Hematopoietic multipotent progenitor cell treated with erythropoietin and hydrocortisone succinate and interleukin-3 and kit ligand, for 15 days (in vitro differentiated cells): Measurements from ENCODE around the gene TNS3.

Source experiments
- DNase-seq: peaks from one replicate; pipeline ENCODE4 v3.0.0-alpha.2; 2015; ENCODE audit warnings: low spot score

TNS3 gene

DNA sequence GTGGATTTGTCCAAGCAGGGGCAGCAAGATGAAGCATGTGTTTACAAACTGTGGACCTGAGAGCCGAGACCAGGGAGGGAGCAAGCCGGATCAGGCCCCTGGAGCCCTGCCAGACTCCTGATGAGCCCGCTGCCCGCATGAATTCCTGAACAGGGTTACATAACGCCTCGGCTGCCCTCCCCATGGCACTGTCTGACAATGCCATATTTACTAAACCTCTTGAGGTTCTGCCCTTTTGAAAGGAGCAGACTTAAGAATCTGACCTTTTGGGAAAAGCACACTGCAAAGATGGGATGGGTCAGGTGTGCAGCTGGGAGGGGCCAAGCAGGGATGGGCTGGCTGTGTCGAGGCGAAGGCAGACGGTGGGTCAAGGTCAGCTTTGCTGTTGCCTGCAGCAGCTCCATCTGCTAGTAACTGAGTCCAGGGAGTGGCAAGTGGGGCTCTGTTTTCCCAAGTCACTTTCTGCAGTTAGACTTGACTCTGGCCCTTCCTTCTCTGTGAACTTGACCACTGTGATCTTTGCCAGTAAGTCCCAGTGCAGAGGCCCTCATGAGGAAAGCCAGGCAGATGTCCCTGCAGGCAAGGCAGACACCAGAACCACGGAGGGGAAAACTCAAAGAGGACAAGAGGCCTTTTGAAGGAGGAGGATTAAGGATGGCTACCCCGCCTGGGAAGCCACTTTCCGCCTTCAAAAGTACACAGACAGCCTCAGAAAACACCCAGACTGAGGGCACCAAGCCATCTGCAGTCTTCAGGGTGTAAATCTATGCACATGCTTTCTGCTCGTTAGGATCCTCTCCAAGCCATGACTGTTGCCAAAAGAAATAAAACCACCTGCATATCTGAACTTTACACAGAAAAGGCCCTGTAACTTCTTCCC lies 175.8 kb downstream of the TNS3 start:
- no peak for DNase-seq

DNA sequence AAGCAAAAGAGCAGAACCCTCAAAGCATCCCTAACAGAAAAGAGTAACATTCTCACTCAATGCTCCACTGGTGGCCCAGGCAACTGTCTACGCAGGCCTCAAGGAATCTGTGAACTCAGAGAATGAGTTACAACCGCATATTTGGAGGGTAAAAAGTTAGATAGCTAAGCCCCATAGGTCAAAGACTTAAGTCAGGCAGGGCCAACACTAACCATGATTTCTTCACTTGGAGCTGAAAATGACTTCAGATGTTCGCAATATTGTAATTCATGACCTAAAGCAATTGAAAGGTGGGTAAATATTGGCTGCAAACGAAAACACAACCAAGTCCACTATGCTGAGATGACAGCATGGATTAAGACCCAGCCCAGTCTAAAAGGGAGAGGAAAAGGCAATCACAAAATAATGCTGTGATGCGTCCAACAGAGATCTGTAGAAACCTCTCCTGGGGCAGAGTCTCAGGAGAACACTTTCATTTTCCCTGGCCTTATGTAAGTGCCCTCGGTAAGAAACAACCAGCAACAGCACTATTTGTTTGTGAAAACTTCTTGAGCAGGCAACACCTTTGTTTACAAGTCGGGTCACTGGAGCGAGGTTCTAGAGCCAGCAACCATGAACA lies 176.5 kb downstream of the TNS3 start:
- no peak for DNase-seq

DNA sequence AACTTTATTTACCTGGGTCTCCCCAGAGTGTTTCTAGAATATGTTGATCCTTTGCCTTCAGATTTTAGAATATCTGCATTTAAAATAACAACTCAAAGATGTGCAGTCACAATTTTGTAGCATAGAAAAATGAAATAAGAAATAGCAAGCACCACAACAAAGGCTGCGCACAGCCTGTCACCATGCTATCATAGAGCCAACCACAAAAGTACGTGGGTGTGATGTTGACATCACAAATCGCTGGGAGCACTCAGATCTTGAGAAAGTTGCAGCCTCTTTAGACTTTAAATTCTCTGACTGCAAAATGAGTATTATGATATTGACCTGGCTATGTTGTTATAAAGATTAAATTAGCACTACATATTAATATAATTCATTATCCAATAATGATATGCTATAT lies 177.9 kb downstream of the TNS3 start:
- no peak for DNase-seq

DNA sequence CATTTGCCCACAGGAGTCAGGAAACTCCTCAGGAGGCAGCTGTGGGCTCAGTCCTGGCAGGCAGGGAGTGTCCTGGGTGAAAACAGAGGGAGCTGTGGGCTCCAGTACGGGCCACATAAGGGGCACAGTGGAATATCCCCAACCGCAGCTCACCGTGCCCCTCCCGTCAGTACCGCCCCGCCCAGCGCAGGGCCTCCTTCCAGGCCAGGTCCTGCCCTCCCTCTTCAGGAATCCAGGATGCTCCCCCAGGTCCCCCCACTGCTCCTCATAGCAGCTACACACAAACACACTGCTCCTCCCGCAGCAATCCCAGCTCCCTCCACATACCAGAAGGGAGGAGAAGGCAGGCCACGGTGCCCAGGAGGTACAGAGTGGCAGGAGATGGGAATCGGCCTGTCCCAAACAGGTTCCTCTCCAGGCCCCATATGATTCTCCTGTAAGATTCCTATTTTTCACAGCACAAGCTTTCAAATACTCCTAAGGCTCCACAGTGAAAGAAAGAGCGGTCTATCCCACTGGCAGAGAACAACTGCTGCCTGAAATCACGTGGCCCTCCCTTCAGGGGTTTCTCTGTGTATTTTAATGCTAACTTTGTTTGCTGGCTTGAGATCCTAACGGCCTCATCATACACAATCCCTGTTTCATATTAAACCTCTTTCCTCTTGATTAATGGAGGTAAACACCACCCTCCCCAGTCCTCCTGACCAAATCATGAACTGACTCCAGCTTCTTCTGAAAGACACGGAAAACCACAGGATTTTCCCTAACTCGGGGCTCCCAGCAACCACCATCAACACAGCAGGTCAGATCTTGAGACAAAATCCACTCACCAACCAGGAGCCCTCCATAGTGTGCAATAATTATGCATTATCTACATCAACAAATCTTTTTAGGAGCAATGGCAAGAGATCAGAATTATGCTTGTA lies 178.7 kb downstream of the TNS3 start:
- no peak for DNase-seq

DNA sequence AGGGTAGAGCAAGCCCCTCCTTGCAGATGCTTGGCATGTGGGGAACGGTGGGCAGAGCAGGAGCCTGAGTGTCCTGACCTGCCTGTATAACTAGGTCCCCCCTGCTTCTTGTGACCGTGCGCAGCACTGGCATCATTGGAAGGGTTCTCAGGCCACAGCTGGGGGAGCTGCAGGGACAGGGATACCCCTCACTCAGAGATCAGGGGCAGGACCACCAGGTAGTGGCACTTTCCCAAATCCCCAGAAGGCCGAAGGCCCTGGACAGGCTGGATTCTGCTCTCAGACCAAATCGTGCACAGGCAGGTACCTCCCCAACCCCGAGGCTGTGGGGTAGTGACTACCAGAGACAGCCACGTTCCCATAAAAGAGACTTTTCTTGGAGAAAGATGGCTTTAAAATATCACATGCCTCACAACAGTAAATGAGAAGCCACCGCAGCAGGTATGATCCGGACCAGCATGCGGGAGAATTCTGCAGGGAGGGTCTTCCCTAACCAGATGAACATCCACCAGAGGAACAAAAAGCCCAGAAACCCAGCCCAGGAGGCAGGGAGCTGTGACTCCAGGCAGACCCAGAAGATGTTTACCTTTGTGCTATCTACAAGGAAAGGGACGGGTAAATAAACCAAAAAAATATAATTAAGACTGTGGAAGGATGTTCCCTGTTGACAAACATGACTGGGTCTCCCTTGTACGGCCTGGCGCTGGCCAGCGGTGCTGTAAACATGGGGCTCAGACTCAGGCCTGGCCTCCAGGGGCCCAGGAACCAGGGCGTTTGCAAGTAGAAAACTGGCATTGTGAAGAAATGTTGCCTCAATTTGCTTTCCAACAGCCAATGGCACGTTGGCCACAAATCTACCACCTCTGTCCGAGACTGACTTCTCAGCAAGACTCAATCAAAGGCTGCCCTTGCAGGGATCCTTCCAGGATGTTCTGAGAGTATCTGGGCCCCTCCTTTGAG lies 180.0 kb downstream of the TNS3 start:
- no peak for DNase-seq

DNA sequence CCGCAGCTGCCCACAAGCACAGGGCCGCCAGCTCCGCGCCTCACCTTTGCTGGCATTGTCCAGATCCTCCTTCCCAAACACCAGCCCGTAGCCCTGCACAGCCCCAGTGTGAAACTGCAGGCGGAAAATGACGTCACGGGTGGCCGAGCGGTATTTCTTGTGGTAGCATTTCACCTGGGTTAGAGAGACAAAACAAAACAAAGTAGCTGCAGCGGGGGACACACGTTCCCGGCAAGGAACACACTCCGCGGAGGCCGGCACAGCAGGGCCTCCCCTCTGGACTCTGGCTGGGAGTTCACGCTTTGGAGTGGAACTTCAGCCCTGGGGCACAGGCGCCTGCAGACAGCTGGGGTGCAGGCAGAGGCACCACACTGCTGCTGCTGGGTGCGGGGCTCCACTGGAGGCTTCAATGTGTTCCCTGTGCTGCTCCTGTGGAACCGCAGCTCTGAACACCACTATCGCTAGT lies 181.1 kb downstream of the TNS3 start:
- peak; percentile 37 for DNase-seq

DNA sequence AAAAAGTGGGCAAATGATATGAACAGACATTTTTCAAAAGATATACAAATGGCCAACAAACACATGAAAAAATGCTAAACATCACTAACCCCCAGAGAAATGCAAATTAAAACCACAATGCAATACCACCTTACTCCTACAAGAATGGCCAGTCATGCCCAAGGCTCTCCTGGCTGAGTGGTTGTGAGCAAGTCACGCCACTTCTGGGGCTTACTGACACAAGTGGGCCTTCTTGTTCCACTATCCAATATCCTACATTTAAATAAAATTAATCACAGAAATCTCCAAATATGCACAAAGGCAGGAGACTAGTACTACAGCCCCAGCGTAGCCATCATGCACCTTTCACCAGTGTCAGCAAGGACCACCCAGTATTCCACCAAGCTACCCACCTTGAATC lies 181.9 kb downstream of the TNS3 start:
- no peak for DNase-seq

DNA sequence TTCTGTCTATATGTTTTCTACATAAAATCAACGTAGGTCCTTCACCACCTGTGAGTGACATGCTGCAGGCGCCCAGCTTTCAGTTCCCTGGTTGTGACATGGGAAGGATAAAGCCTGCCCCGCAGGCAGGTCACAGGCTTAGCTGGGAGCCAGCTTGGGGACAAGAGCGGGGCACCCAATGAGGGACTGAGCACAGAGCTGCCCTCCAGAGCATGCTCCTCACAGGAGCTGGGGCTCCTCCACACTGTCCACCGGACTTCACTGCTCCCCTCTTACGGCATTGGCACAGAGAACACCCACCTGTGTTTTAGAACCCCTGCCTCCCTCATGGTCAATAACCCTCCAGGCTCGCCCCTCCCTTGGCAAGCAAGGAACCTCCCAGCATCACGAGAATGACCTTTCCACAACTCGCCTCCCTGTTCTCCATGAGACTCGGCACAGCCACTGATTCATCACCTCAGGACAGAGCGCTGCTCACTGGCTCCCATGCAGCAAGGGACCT lies 187.1 kb downstream of the TNS3 start:
- DNase-seq = no peak

DNA sequence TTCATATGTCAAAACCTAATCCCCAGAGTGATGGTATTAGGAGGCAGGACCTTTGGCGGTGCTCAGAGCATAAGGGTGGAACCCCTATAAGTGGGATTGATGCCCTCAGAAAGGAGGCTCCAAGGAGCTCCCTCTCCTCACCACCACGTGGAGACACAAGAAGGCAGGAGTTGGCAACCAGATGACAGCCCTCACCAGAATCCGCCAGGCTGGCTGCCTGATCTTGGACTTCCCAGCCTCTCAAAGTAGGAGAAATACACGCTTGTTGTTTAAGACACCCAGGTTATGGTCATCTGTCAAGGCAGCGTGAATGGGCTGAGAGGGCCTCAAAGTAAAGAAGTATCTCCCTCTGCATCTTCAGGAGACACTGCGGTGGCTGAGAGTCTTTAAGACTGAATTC lies 187.7 kb downstream of the TNS3 start:
- DNase-seq = no peak

DNA sequence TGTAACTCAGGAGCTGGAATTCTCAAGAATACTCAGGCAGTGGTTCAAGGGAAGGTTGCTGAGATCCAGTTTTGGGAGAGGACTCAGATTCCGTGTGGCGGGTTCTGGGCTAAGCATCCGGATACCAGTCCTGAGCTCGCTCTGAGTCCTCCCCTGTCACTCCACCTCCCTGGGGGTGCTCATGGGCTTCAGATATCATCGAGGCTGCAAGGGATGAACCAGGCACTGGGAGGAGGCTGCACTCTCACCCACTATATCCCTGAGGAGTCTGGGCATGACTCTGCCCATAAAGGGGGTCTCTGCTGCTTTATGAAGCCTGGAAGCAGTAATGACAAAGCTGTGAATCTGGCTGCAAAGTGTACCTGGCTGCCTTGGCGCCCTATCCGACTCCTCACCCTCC lies 188.5 kb downstream of the TNS3 start:
- DNase-seq = no peak

DNA sequence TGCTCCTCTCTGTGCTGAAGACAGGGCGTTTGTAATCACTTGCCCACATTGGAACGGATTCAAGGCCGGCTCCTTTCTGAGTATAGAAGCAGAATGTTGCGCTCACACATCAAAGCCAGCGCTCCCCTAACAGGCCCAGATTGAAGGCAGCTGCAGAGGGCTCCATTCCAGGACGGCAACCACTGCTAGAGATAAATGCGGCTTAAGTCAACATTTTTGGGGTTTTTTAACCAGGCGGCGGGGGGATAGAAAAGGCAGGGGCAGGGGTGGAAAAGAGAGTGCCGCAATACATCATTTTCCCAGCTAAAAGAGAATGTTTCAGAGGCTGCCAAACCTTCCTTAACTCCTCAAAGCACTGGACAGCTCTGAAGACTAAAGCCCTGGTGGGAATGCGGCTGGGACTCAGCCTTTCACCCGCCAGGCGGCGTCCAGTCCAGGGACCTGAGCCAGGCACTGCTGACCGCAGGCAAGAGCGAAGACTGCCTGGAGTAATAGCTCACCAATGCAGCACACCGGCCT lies 189.6 kb downstream of the TNS3 start:
- DNase-seq = no peak

DNA sequence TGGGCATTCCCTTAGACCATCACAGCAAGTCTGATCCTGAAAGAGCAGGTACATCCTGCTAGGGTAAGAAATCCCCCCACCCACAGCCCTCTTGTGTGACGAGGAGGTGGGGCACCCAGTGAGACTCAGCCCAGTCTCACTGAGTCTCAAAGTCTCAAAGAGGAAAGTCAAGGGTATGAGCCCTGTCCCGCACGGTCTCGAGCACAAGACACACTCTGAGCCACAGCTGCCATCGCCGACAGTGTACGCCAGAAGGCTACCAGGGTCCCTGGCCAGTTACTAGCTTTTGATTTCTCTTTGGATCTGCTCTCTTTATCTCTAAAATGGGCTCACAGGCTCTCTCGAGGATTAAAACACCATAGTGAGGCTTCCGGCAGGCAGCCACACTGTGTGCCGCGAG lies 190.2 kb downstream of the TNS3 start:
- no peak for DNase-seq

DNA sequence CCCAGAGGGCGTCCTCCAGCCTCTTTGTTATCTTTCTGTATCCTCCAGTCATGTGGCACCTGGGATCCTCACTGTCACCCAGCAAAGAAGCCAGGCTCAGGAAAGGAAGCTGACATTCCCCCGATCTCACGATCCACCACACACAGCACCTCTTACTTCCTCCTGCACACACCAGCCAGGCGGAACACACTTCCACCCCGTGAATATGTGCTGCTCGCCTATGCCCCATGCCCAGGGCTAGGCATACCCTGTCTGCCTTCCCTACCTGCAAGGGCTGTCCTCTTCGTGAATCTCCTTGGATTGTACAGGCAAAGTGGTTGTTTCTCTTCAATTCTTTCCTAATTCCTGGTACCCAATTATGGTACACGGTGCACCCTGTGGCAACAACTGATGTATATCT lies 191.0 kb downstream of the TNS3 start:
- no peak for DNase-seq

DNA sequence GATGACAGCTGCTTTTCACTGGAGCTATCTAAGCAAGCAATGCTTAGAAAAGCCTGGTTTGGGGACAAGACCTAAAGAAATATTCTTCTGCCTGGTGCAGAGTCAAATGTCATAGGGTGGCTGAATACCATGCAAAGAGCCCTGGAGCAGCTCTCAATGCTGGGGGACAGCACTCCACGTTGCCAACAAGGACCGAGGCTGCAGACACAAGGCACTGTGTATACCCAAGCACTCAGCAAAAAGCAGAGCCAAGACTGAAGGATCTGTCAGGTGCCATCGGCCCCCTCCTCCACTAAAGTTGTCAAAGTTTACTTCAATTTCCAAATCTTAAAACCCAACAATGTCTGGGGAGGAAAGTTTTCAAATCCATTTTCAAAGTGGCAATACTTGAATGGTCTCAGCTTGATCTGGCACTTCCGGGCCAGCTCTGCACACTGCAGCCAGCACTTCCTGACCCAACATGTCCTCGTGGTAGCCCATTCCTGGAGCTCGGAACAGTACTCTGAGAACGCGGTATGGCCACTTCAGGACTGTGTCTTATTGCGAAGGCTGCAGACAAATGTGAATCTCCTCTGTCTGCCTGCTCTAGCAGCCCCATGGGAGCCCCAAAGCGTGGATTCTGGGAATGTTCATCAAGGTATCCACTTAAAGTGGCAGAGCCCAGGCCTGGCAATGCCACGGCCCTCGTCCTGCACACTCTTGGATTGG lies 191.8 kb downstream of the TNS3 start:
- DNase-seq = no peak

DNA sequence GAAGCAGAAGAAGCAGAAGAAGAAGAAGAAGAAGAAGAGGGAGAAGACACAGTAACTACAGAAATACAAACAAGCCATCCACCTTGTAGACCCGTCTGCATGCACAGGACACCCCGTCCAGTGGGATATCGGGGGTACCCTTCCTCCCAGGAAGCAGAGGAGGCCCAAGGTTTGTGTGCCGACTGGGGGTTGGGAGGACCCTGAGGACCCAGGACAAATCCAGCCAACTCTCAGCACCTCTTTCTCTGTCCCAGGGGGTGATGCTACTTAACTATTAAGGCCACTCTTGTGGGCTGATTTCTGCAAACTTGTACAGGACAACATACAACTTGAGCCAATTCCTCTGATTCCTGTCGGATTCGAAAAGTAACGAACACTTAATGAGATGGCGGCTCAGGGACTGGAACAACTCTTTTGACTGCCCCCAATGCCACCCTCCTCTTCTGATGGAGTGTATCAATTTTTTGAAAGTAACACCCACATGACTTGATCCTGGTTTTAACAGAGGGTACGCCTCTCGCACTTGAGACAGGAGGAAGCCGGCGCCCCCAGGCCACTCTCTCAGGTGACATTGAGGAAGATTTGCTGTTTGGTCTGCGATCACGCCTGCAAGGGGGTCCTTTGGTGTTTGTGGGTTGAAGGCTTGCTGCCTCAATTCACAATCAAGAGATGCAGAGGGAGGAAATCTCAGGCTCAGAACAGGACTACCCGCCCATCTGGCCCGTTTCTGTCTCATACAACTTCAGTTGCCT lies 192.6 kb downstream of the TNS3 start:
- no peak for DNase-seq

DNA sequence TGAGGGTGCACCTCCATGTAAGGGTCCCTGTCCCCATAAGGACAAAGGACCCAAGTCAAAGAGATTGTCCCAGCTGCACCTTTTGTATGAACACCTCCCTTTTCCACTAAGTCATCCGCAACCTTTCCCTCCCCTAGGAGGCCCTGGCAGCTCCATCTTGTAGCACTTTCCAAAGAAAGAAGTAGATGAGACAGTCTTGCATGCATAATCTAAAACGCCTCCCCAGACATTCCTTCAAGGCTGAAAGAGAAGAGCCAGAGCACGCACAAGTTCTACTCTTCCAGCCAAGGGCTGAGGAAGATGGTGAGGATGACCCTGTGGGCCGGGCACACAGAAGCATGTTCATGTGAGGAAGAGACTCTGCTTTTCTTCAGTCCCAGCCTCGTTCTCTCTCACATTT lies 194.4 kb downstream of the TNS3 start:
- no peak for DNase-seq

DNA sequence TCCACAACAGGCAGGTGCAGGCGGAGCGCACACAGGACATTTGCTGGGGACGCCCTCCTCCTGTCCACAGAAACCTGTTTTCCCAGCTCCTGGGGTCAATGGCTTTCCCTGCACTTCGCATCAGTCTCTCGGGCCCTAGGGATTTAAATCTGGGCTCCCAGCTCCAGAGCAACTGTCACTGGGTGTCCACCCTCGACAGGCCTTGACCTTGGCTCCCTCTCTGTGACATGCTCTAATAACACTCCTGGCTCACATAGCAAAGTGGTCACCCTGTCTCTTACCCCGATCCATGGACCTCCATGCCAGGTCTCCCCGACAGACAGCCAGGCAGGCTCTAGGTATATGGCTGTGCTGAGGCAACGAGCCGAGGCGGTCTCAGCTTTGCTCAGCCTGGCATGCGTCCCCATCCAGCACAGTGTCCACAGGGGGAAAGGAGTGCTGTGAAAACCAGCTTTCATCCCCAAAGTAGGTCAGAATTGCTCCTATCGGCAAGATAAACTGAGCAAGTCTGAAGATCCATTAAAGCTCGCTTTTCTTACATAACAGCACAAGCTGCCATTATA lies 195.6 kb downstream of the TNS3 start:
- no peak for DNase-seq

DNA sequence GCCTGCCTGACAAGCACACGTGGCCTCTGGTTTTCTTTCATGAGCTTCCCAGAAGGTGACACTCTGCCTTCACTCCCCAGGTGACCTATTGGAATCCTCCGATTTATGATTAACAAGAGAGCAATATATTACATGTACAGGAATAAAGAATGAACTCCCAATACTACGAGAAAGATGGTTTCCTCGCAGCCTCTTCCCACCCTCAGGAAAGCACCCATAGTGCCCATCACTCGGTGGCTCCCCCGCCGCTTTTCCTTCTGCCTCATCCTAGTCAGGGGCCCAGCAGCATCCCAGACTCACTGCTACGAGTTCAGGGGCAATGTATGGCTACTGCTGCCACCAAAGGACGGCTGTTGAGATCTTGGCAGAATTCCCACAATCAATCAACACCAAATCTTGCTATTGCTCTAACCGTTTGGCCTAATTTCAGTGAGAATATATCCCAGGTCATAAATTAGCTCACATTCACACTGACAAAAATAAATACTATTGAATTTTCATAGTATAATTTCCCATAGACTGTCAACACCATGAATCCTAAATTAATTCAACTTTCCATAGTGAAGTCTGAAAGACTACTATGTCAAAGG lies 196.3 kb downstream of the TNS3 start:
- no peak for DNase-seq
